ENCODE data around the gene MUC4. TPM values are rescaled to one million over a fixed set of nuclear protein-coding genes. Genes with fewer than 3 reads are reported as not detected.

MUC4 gene
- total and polyA plus RNA-seq, 7 experiments from 2014 or later = 0.07 to 0.48 TPM; not detected in 5

- Mint-ChIP-seq H3K27me3 (no peaks in the 10 kb centered on the region), H3K36me3 (peaks cover 14 to 22% (median 20%) of the 10 kb centered on the region in 5 donors), H3K4me1 (peaks cover 0 to 3% (median 0%) of the 10 kb centered on the region in 7 donors), H3K9me3 (no peaks in the 10 kb centered on the region), H3K4me3 (no peak overlapping the region), H3K27ac (no peak overlapping the region)
- Histone ChIP-seq H3K27ac (ENCODE audit: low read depth, low read length) (no peak overlapping the region), H3K4me1 (ENCODE audit: control insufficient read depth in 2 of 2, insufficient read depth in 2 of 2, low read length in 2 of 2) (no peaks in the 10 kb centered on the region), H3K27me3 (ENCODE audit: control insufficient read depth in 2 of 2, insufficient read depth in 2 of 2, low read length in 2 of 2) (no peaks in the 10 kb centered on the region), H3K9me3 (ENCODE audit: control insufficient read depth in 2 of 3, low read length in 3 of 3) (no peaks in the 10 kb centered on the region), H3K36me3 (ENCODE audit: control insufficient read depth in 2 of 3, insufficient read depth in 3 of 3, low read length in 3 of 3) (peaks cover 0 to 3% (median 0%) of the 10 kb centered on the region in 3 experiments), H3K4me3 (ENCODE audit: low read length) (no peak overlapping the region)
- POLR2A ChIA-PET = no interaction called here
- CTCF ChIA-PET = no interaction called here
- intact Hi-C loops (cut with micrococcal nuclease) = no loop called here
- DNase-seq (no peak), ATAC-seq (no peak)
Measured at GRCh38 chr3:195705081-195705991, 106.4 kb downstream of the MUC4 start.

- Histone ChIP-seq H3K27me3 (ENCODE audit: control insufficient read depth in 2 of 2, insufficient read depth in 2 of 2, low read length in 2 of 2) (no peaks in the 10 kb centered on the region), H3K9me3 (ENCODE audit: control insufficient read depth in 2 of 3, low read length in 3 of 3) (no peaks in the 10 kb centered on the region), H3K4me3 (ENCODE audit: low read length) (no peak overlapping the region), H3K27ac (ENCODE audit: low read depth, low read length) (no peak overlapping the region), H3K36me3 (ENCODE audit: control insufficient read depth in 2 of 3, insufficient read depth in 3 of 3, low read length in 3 of 3) (peaks cover 0 to 3% (median 0%) of the 10 kb centered on the region in 3 experiments), H3K4me1 (ENCODE audit: control insufficient read depth in 2 of 2, insufficient read depth in 2 of 2, low read length in 2 of 2) (no peaks in the 10 kb centered on the region)
- H3K27me3 Mint-ChIP-seq = no peaks in the 10 kb centered on the region
- no peaks in the 10 kb centered on the region for H3K9me3 Mint-ChIP-seq
- no peak overlapping the region for H3K27ac Mint-ChIP-seq
- intact Hi-C loops (cut with micrococcal nuclease) = no loop called here
- POLR2A ChIA-PET = no interaction called here
- H3K4me3 Mint-ChIP-seq = no peak overlapping the region
- CTCF ChIA-PET = no interaction called here
- H3K36me3 Mint-ChIP-seq = peaks cover 10 to 14% (median 13%) of the 10 kb centered on the region in 5 donors
- peaks cover 0 to 3% (median 0%) of the 10 kb centered on the region in 7 donors for H3K4me1 Mint-ChIP-seq
- ATAC-seq = no peak
- DNase-seq = no peak
Measured at GRCh38 chr3:195704433-195704999, 107.2 kb downstream of the MUC4 start.

DNA sequence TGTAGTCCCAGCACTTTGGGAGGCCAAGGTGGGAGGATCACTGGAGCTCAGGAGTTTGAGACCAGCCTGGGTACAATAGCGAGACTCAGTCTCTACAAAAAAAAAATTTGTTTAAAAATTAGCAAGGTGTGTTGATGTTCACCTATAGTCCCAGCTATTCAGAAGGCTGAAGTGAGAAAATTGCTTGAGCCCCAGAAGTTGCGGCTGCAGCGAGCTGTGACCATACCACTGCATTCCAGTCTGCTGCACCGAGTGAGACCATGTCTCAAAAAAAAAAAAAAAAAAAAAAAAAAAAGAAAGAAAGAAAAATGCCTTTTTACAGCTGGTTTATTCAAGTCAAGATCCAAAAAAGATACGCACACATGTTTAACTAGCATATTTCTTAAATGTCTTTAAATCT lies 108.0 kb downstream of the MUC4 start:
- Mint-ChIP-seq H3K4me1 (peaks cover 0 to 3% (median 0%) of the 10 kb centered on the region in 7 donors), H3K4me3 (no peak overlapping the region), H3K27me3 (no peaks in the 10 kb centered on the region), H3K27ac (no peak overlapping the region), H3K9me3 (no peaks in the 10 kb centered on the region), H3K36me3 (peaks cover 4 to 7% (median 5%) of the 10 kb centered on the region in 5 donors)
- ChIA-PET POLR2A (no interaction called here), CTCF (no interaction called here)
- intact Hi-C loops (cut with micrococcal nuclease) = no loop called here
- Histone ChIP-seq H3K27ac (ENCODE audit: low read depth, low read length) (no peak overlapping the region), H3K9me3 (ENCODE audit: control insufficient read depth in 2 of 3, low read length in 3 of 3) (no peaks in the 10 kb centered on the region), H3K36me3 (ENCODE audit: control insufficient read depth in 2 of 3, insufficient read depth in 3 of 3, low read length in 3 of 3) (no peaks in the 10 kb centered on the region), H3K4me1 (ENCODE audit: control insufficient read depth in 2 of 2, insufficient read depth in 2 of 2, low read length in 2 of 2) (no peaks in the 10 kb centered on the region), H3K27me3 (ENCODE audit: control insufficient read depth in 2 of 2, insufficient read depth in 2 of 2, low read length in 2 of 2) (no peaks in the 10 kb centered on the region), H3K4me3 (ENCODE audit: low read length) (no peak overlapping the region)
- ATAC-seq = no peak
- DNase-seq = no peak

DNA sequence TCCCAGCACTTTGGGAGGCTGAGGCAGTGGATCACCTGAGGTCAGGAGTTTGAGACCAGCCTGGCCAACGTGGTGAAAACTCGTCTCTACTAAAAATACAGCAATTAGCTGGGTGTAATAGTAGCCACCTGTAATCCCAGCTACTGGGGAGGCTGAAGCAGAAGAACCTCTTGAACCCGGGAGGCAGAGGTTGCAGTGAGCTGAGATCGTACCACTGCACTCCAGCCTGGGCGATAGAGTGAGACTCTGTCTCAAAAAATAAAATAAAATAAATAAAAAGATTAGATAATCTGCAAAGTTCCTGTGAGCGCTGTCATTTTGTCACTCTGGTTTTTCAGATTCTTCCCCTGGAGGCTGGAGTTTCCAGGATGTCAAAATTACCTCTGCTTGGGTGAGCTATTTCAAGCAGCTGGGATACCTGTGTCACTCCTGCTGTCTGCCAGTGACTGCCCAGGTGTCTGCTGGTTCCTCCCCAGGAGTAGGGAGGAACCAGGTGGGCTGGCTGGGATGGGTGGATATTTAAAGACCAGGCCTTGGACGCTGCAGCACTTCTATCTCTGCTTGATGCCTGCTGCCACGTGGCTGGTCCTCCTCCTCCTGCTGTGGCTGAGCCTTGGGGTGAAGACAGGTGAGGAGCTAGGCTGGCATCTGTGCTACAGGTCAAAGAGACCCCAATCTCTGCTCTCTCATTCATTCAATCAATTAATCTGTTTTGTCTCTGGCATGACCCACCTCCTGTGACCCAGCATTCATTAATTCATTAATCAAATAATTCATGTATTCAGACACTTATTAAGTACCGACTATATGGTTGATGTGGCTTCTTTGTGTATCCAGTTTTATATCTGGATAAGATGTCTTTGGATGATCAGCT lies 110.5 kb downstream of the MUC4 start:
- Mint-ChIP-seq H3K36me3 (peaks cover 5 to 12% (median 10%) of the 10 kb centered on the region in 5 donors), H3K9me3 (no peaks in the 10 kb centered on the region), H3K27ac (peak overlapping the region in 4 of 9 donors; percentile 4 to 38 (median 24)), H3K4me3 (no peak overlapping the region), H3K4me1 (peaks cover 0 to 5% (median 0%) of the 10 kb centered on the region in 7 donors), H3K27me3 (no peaks in the 10 kb centered on the region)
- H3K4me3 ChIP-seq (ENCODE audit: low read length) = no peak overlapping the region
- ChIA-PET CTCF (no interaction called here), POLR2A (interaction anchor here (0.6 kb wide), 1 partner anchor 319 kb away, joined by 5 read pairs; no protein-coding TSS in a partner anchor)
- no peaks in the 10 kb centered on the region for H3K9me3 ChIP-seq (ENCODE audit: control insufficient read depth in 2 of 3, low read length in 3 of 3)
- no peak for ATAC-seq
- no peak overlapping the region for H3K27ac ChIP-seq (ENCODE audit: low read depth, low read length)
- no peak for DNase-seq
- H3K27me3 ChIP-seq (ENCODE audit: control insufficient read depth in 2 of 2, insufficient read depth in 2 of 2, low read length in 2 of 2) = no peaks in the 10 kb centered on the region
- no peaks in the 10 kb centered on the region for H3K4me1 ChIP-seq (ENCODE audit: control insufficient read depth in 2 of 2, insufficient read depth in 2 of 2, low read length in 2 of 2)
- H3K36me3 ChIP-seq (ENCODE audit: control insufficient read depth in 2 of 3, insufficient read depth in 3 of 3, low read length in 3 of 3) = no peaks in the 10 kb centered on the region
- intact Hi-C loops (cut with micrococcal nuclease) = no loop called here

- DNase-seq = no peak
- Mint-ChIP-seq H3K4me1 (peaks cover 0 to 5% (median 0%) of the 10 kb centered on the region in 7 donors), H3K27ac (peak overlapping the region in 3 of 9 donors; percentile 1 to 20 (median 1)), H3K9me3 (no peaks in the 10 kb centered on the region), H3K36me3 (peaks cover 5 to 18% (median 15%) of the 10 kb centered on the region in 5 donors), H3K27me3 (no peaks in the 10 kb centered on the region), H3K4me3 (no peak overlapping the region)
- Histone ChIP-seq H3K36me3 (ENCODE audit: control insufficient read depth in 2 of 3, insufficient read depth in 3 of 3, low read length in 3 of 3) (no peaks in the 10 kb centered on the region), H3K27ac (ENCODE audit: low read depth, low read length) (no peak overlapping the region), H3K4me1 (ENCODE audit: control insufficient read depth in 2 of 2, insufficient read depth in 2 of 2, low read length in 2 of 2) (no peaks in the 10 kb centered on the region), H3K4me3 (ENCODE audit: low read length) (no peak overlapping the region), H3K9me3 (ENCODE audit: control insufficient read depth in 2 of 3, low read length in 3 of 3) (no peaks in the 10 kb centered on the region), H3K27me3 (ENCODE audit: control insufficient read depth in 2 of 2, insufficient read depth in 2 of 2, low read length in 2 of 2) (no peaks in the 10 kb centered on the region)
- intact Hi-C loops (cut with micrococcal nuclease) = no loop called here
- POLR2A ChIA-PET = no interaction called here
- ATAC-seq = no peak
- CTCF ChIA-PET = no interaction called here
Measured at GRCh38 chr3:195700319-195700718, 111.4 kb downstream of the MUC4 start.

- Mint-ChIP-seq H3K27me3 (no peaks in the 10 kb centered on the region), H3K4me1 (peaks cover 0 to 5% (median 0%) of the 10 kb centered on the region in 7 donors), H3K36me3 (peaks cover 5 to 20% (median 16%) of the 10 kb centered on the region in 5 donors), H3K9me3 (peaks cover 0 to 2% (median 0%) of the 10 kb centered on the region in 11 donors), H3K27ac (peak overlapping the region in 5 of 9 donors; percentile 1 to 71 (median 62)), H3K4me3 (no peak overlapping the region)
- no peaks in the 10 kb centered on the region for H3K4me1 ChIP-seq (ENCODE audit: control insufficient read depth in 2 of 2, insufficient read depth in 2 of 2, low read length in 2 of 2)
- no peaks in the 10 kb centered on the region for H3K9me3 ChIP-seq (ENCODE audit: control insufficient read depth in 2 of 3, low read length in 3 of 3)
- peaks cover 0 to 1% (median 0%) of the 10 kb centered on the region in 3 experiments for H3K36me3 ChIP-seq (ENCODE audit: control insufficient read depth in 2 of 3, insufficient read depth in 3 of 3, low read length in 3 of 3)
- DNase-seq (no peak), ATAC-seq (peak; percentile 36)
- no peak overlapping the region for H3K4me3 ChIP-seq (ENCODE audit: low read length)
- intact Hi-C loops (cut with micrococcal nuclease) = no loop called here
- no peaks in the 10 kb centered on the region for H3K27me3 ChIP-seq (ENCODE audit: control insufficient read depth in 2 of 2, insufficient read depth in 2 of 2, low read length in 2 of 2)
- no peak overlapping the region for H3K27ac ChIP-seq (ENCODE audit: low read depth, low read length)
- CTCF ChIA-PET = no interaction called here
- POLR2A ChIA-PET = no interaction called here
Measured at GRCh38 chr3:195699860-195700259, 111.9 kb downstream of the MUC4 start.

Data from naive thymus-derived CD4-positive, alpha-beta T cell (primary cell).